Caki2 (cell line): Measurements from ENCODE around the gene ZNF525. TPM values are rescaled to one million over a fixed set of nuclear protein-coding genes. Genes with fewer than 3 reads are reported as not detected.
"Not testable (repeated sequence)": the region's sequence is repeated elsewhere in the genome, so short reads cannot be mapped to it uniquely, and the experiment has no call there.

Source experiments
- DNase-seq: peaks from one replicate; pipeline ENCODE4 v3.0.0-alpha.2; 2015; ENCODE audit warnings: low read depth
- in situ Hi-C: cut with HindIII; loops from 2 replicates; pipeline ENCODE4 v1.10.0; 2016; ENCODE audit warnings: low sequenced_read_pairs, low pct_unique_long_range_greater_than_20kb, mixed read lengths
- total RNA-seq: library from RNA; depleted of rRNA; stranded (reverse); fragments of >200 nt; shearing (Covaris generic); gene quantifications from 2 replicates; pipeline ENCODE4 v1.2.3, GENCODE V29; 2014; ENCODE audit warnings: low replicate concordance

Gene ZNF525
- total RNA-seq, 1 experiment from 2014 or later = 3.7 TPM

DNA sequence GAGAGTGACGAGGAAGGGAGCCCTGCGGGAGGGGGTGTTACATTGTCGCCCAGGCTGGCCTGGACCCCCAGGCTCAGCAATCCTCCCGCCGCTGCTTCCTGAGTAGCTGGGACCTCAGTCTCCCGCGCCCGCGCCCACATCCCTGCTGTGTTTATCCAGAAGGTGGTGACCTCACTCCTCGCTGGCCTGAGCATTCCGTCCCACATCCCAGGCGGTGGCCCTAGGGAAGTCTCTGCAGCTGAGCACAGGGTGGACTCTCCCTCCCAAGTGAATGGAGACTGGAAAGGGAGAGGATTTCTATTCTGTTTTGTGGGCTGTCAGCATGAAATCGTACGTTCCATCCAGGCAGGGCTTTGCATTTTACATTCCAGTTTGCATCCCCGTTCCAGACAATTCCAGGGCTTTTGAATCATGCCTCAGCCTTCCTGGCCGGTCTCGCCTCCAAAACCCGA is 29.0 kb downstream of the ZNF525 start:
- in situ Hi-C loops = no loop called here
- DNase-seq = no peak

DNA sequence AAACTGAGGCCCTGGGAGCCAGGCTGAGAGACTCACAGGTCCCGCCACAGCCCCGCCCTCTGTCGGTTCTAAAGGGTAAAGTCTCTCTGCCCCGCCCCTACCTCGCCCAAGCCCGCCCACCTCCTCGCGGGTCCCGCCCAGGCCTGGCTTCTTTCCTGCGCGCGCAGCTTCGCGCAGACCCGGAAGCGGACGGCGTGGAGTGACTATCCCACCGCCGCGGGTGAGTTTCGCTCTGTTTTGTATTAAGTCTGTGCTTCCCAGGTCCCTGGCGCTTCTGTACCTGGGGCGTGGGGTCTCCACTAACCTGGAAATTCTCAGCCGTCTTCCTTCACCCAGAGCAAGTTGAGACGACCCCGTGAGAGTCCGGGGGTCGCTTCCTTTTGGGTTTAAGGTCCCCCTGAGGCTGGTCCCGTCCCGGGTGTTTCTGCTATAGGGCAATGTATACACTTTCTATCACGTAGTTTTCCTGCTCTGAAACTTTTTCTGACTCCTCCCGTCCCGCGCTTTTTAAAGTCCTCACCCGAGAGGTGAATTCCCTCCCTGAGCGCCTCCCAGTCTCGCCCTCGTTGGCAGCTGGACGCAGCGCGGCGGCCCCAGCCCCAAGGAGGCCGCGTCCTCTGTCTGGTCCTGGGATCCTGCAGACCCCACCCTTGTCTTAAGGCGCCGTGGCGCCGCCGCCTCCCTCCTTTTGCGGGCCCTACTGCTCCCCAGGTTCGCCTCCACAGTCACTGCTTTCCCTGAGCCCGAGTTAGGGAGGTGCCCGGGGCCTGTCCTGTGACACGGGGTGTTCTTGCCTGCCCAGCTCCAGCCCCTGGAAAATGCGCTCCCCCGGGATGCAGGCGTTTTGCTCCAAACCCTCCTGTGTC is 29.7 kb downstream of the ZNF525 start, which contains the start of gene ZNF765:
ZNF765 (plus strand) TSS at position 176 of the 866 bp plus-strand sequence. CDS start 2,867 bp downstream, outside the sequence.
- in situ Hi-C loops = no loop called here
- DNase-seq = peak; percentile 78

- in situ Hi-C loops = not testable (repeated sequence)
- peak; percentile 15 for DNase-seq
These were observed 30.5 kb downstream of the ZNF525 start for GRCh38 chr19:53395840-53396524.

DNA sequence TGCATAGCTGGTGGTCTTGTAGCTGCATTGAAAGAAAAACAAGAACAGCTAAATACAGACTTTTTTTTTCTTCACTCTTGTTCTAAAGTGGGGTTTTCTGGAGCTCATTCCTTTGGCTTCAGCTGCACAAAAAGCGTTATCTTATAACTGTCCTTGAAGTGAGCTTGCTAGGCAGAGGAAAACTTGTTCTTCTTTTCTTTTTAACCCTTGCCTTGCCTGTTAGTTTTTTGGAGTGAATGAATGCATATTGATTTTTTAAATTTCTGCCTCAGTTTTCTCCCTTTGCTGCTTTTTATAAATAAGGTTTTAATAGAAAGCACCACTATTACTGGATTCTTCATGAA is 31.0 kb downstream of the ZNF525 start:
- DNase-seq = no peak
- in situ Hi-C loops = no loop called here

- in situ Hi-C loops, DNase-seq: not testable (repeated sequence)
These were observed 32.4 kb downstream of the ZNF525 start for GRCh38 chr19:53397918-53398317.

DNA sequence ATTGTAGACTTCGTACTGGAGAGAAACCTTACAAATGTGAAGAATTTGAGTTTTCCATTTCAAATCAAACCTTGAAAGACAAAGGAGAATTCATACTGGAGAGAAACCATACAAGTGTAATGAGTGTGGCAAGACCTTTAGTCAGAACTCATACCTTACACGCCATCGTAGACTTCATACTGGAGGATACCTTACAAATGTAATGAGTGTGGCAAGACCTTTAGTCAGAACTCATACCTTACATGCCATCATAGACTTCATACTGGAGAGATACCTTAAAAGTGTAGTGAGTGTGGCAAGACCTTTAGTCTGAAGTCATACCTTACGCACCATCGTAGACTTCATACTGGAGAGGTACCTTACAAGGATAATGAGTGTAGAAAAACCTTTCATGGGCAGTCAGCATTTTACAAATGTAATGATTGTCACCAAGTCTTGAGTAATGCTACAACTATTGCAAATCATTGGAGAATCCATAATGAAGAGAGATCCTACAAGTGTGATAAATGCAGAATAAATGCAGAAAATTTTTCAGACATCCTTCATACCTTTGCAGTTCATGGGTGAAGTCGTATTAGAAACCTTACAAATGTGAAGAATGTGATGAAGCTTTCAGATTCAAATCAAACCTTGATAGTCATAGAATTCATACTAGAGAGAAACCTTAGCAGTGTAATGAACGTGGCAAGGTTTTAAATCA is 44.1 kb downstream of the ZNF525 start:
- DNase-seq = no peak
- in situ Hi-C loops = no loop called here

GRCh38 chr19:53420520-53421315 is 55.2 kb downstream of the ZNF525 start:
- in situ Hi-C loops, DNase-seq: not testable (repeated sequence)

DNA sequence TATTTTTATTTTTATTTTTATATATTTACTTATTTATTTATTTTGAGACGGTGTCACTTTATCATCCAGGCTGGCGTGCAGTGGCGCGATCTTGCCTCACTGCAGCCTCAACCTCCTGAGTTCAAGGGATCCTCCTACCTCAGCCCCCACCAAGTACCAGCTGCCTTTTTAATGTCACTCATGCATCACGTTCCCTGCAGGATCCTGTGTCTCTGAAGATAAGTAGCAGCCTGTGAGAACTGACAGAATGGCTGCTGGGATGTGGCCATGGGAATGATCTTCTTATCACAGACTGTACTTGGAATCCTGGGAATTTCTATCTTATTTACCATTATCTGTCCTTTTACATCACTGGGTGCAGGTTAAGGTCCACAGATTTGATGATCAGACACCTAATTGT is 57.0 kb downstream of the ZNF525 start:
- in situ Hi-C loops = no loop called here
- DNase-seq = no peak

DNA sequence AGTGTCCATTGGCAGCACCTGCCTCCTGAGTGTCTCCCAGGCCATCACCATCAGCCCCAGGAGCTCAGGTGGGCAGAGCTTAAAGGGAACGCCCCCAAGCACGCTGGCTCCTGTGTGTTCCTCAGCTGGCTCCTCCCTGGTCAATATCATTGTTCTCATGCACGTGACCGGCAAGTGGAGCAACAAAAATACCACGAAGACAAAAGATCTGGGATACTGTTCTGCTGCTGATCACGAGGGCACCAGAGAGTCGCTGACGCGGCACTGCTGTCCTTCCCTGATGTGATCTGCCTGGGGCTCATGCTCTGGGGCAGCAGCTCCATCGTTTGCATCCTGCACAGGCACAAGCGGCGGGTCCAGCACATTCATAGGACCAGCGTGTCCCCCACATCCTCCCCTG is 57.6 kb downstream of the ZNF525 start:
- DNase-seq, in situ Hi-C loops: not testable (repeated sequence)

DNA sequence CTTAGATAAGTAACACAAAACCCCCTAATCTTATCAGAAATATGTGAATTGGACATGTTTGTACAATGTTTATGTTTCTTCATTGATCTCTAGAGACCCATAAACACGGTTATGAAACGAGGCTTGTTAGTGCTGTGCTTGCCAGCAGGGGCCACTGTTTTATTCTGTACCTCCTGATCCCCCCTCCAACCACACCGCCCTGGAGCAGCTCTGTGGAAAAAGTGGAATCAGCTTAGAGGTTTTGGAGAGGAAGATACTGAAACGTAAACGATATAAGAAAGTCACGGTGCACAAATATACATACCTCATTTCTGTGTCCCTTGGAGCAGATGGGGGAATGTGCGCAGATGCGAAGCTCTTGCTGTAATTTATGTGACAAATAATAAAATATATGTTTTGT is 58.2 kb downstream of the ZNF525 start:
- DNase-seq, in situ Hi-C loops: not testable (repeated sequence)

- in situ Hi-C loops = no loop called here
- DNase-seq = no peak
These were observed 59.6 kb downstream of the ZNF525 start for GRCh38 chr19:53424968-53425597.

DNA sequence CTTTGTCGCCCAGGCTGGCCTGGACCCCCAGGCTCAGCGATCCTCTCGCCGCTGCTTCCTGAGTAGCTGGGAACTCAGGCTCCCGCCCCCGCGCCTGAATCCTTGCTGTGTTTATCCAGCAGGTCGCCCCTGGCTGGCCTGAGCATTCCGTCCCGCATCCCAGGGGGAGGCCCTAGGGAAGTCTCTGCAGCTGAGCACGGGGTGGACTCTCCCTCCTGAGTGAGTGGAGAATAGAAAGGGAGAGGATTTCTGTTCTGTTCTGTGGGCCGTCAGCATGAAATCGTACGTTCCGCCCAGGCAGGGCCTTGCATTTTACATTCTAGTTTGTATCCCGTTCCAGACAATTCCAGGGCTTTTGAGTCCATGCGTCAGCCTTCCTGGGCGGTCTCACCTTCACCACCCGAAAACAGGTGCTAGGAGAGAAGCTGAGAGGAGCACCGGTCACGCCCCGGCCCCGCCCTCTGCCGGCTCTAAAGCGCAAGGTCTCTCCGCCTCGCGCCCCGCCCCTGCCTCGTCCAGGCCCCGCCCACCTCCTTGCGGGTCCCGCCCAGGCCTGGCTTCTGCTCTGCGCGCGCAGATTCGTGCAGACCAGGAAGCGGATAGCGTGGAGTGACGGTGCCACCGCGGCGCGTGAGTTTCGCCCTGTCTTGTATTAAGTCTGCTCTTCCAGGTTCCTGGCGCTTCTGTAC is 66.0 kb downstream of the ZNF525 start, which contains the start of gene ZNF761:
ZNF761 (plus strand) TSS at position 586 of the 689 bp plus-strand sequence. CDS start 15,285 bp downstream, outside the sequence.
- peak; percentile 87 for DNase-seq
- in situ Hi-C loops = no loop called here

DNA sequence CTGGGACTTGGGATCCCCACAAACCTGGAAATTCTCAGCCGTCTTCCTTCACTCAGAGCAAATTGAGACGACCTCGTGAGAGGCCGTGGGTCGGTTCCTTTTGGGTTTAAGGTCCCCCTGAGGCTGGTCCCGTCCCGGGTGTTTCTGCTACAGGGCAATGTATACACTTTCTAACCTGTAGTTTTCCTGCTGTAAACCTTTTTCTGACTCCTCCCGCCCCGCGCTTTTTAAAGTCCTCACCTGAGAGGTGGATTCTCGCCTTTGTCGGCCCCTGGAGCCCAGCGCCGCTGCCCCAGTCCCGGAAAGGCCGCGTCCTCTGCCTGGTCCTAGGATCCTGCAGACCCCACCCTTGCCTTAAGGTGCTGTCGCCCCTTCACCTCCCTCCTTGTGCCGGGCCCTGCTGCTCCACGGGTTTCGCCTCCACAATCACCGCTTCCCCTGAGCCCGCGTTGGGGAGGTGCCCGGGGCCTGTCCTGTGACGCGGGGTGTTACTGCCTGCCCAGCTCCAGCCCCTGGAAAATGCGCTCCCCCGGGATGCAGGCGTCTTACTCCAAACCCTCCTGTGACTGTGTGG is 66.7 kb downstream of the ZNF525 start:
- no peak for DNase-seq
- in situ Hi-C loops = no loop called here
